CD4-positive, alpha-beta memory T cell (primary cell): Measurements from ENCODE around the gene MSI1. TPM values are rescaled to one million over a fixed set of nuclear protein-coding genes. Genes with fewer than 3 reads are reported as not detected.

Source experiments
- CTCF ChIA-PET: fragments of 350-600 bp; sonication (Branson Sonifier 250); formaldehyde crosslinking; loops from one replicate; lab custom pipeline; 2021; ENCODE audit warnings: inconsistent platforms; ENCODE audit not compliant: partially characterized antibody; lab: Charles Lee
- POLR2A ChIA-PET: fragments of 350-600 bp; sonication (Branson Sonifier 250); formaldehyde crosslinking; loops from one replicate; lab custom pipeline; 2021; ENCODE audit not compliant: partially characterized antibody; lab: Charles Lee
- DNase-seq, 5 donors: peaks; one replicate each; pipeline versions ENCODE4 v3.0.0 to v3.0.0-alpha.2; 2020 to 2022; ENCODE audit warnings: mixed read lengths in 1 of 5
- H3K27ac ChIP-seq: one replicate; pipeline ENCODE4 v1.7.0; 2013; ENCODE audit warnings: low read depth, low read length
- H3K27me3 ChIP-seq: 2 replicates; pipeline ENCODE4 v1.7.0; 2013; ENCODE audit warnings: mild to moderate bottlenecking, low read length, moderate library complexity; ENCODE audit not compliant: insufficient read depth
- H3K36me3 ChIP-seq: 2 replicates; pipeline ENCODE4 v1.7.0; 2013; ENCODE audit warnings: mild to moderate bottlenecking, low read length, moderate library complexity; ENCODE audit not compliant: insufficient read depth
- H3K4me1 ChIP-seq: 2 replicates; pipeline ENCODE4 v1.7.0; 2013; ENCODE audit warnings: mild to moderate bottlenecking, low read length, moderate library complexity; ENCODE audit not compliant: insufficient read depth
- H3K4me3 ChIP-seq, 2 donors: one replicate each; pipeline ENCODE4 v1.7.0; 2013; ENCODE audit warnings: low read length in 2 of 2, mild to moderate bottlenecking in 1 of 2
- H3K9me3 ChIP-seq, 2 donors: one replicate each; pipeline ENCODE4 v1.7.0; 2013; ENCODE audit warnings: low read length in 2 of 2, control low read depth in 1 of 2; ENCODE audit not compliant: control insufficient read depth in 1 of 2
- H3K27ac Mint-ChIP-seq, 7 donors: one replicate each; pipeline ENCODE4 v1.8.0; 2020 to 2021; ENCODE audit warnings: mixed read lengths in 7 of 7, mild to moderate bottlenecking in 6 of 7, inconsistent platforms in 3 of 7, moderate library complexity in 3 of 7
- H3K27me3 Mint-ChIP-seq, 2 donors: one replicate each; pipeline ENCODE4 v1.8.0; 2020 to 2021; ENCODE audit warnings: mixed read lengths in 2 of 2
- H3K36me3 Mint-ChIP-seq, 2 donors: one replicate each; pipeline ENCODE4 v1.8.0; 2020 to 2021; ENCODE audit warnings: mixed read lengths in 2 of 2, inconsistent platforms in 1 of 2, mild to moderate bottlenecking in 1 of 2
- H3K4me1 Mint-ChIP-seq, 4 donors: one replicate each; pipeline ENCODE4 v1.8.0; 2020 to 2021; ENCODE audit warnings: mixed read lengths in 4 of 4, mild to moderate bottlenecking in 1 of 4
- H3K4me3 Mint-ChIP-seq, 8 donors: one replicate each; pipeline ENCODE4 v1.8.0; 2020 to 2021; ENCODE audit warnings: mixed read lengths in 8 of 8, mild to moderate bottlenecking in 7 of 8, moderate library complexity in 6 of 8, inconsistent platforms in 3 of 8
- H3K9me3 Mint-ChIP-seq, 8 donors: one replicate each; pipeline ENCODE4 v1.8.0; 2020 to 2021; ENCODE audit warnings: mixed read lengths in 8 of 8, mild to moderate bottlenecking in 5 of 8, inconsistent platforms in 3 of 8, moderate library complexity in 1 of 8
- intact Hi-C: fragments of 100-400 bp; cut with micrococcal nuclease; formaldehyde crosslinking; loops from one replicate; pipeline ENCODE4 v1.15.1; 2023
- polyA plus RNA-seq, 2 donors: library from polyadenylated mRNA; unstranded; fragments of 300-500 nt; fragmentation: Illumina TruSeq; gene quantifications; one replicate each; pipeline ENCODE4 v1.2.3, GENCODE V29; 2021
- total RNA-seq, 2 experiments: library from RNA; stranded (reverse); gene quantifications; one replicate each; pipeline ENCODE4 v1.2.3, GENCODE V29; 2021

MSI1 gene
- total and polyA plus RNA-seq, 4 experiments from 2014 or later: not detected

- Mint-ChIP-seq H3K4me1 (peaks cover 0 to 1% (median 0%) of the 10 kb centered on the region in 4 donors), H3K9me3 (no peaks in the 10 kb centered on the region), H3K27ac (peak overlapping the region in 1 of 7 donors; percentile 57), H3K27me3 (peaks cover 9 to 30% of the 10 kb centered on the region in 2 donors), H3K36me3 (no peaks in the 10 kb centered on the region), H3K4me3 (no peak overlapping the region)
- H3K36me3 ChIP-seq: no peaks in the 10 kb centered on the region
- DNase-seq: peak; percentile 59 to 66 (median 63)
- POLR2A ChIA-PET: interaction anchor here (1.1 kb wide), 1 partner anchor 74 kb away, joined by 3 read pairs; no protein-coding TSS in a partner anchor
- H3K4me1 ChIP-seq: no peaks in the 10 kb centered on the region
- H3K27ac ChIP-seq: no peak overlapping the region
- H3K9me3 ChIP-seq: no peaks in the 10 kb centered on the region
- CTCF ChIA-PET: interaction anchor here (0.6 to 2.2 kb wide), 15 partner anchors 8 to 293 kb away, joined by 3 to 9 read pairs (median 3); partner anchors contain the start of gene DYNLL1
- intact Hi-C loops: loop anchor here (1.0 to 2.0 kb wide), 5 partner anchors 32 to 293 kb away; partner anchors contain the start of gene DYNLL1
- H3K27me3 ChIP-seq: no peaks in the 10 kb centered on the region
- H3K4me3 ChIP-seq: no peak overlapping the region
Measured at GRCh38 chr12:120356567-120357030, 12.4 kb downstream of the MSI1 start.

- POLR2A ChIA-PET: no interaction called here
- Mint-ChIP-seq H3K27me3 (peaks cover 8 to 14% of the 10 kb centered on the region in 2 donors), H3K27ac (no peak overlapping the region), H3K9me3 (no peaks in the 10 kb centered on the region), H3K36me3 (no peaks in the 10 kb centered on the region), H3K4me3 (no peak overlapping the region), H3K4me1 (peaks cover 0 to 1% (median 0%) of the 10 kb centered on the region in 4 donors)
- Histone ChIP-seq H3K27ac (no peak overlapping the region), H3K36me3 (no peaks in the 10 kb centered on the region), H3K9me3 (no peaks in the 10 kb centered on the region), H3K27me3 (no peaks in the 10 kb centered on the region), H3K4me3 (no peak overlapping the region), H3K4me1 (no peaks in the 10 kb centered on the region)
- CTCF ChIA-PET: interaction anchor here (1.1 to 2.2 kb wide), 4 partner anchors 13 to 126 kb away, joined by 3 to 14 read pairs (median 6); no protein-coding TSS in a partner anchor
- no peak for DNase-seq
- intact Hi-C loops: no loop called here
Measured at GRCh38 chr12:120353556-120354317, 15.2 kb downstream of the MSI1 start.

- ChIA-PET POLR2A (no interaction called here), CTCF (interaction anchor here (1.1 to 1.9 kb wide), 3 partner anchors 13 to 125 kb away, joined by 3 to 9 read pairs (median 4); no protein-coding TSS in a partner anchor)
- Histone ChIP-seq H3K27ac (no peak overlapping the region), H3K27me3 (no peaks in the 10 kb centered on the region), H3K9me3 (no peaks in the 10 kb centered on the region), H3K36me3 (no peaks in the 10 kb centered on the region), H3K4me1 (no peaks in the 10 kb centered on the region), H3K4me3 (no peak overlapping the region)
- H3K4me1 Mint-ChIP-seq: peaks cover 0 to 1% (median 0%) of the 10 kb centered on the region in 4 donors
- intact Hi-C loops: no loop called here
- peaks cover 8 to 12% of the 10 kb centered on the region in 2 donors for H3K27me3 Mint-ChIP-seq
- H3K27ac Mint-ChIP-seq: no peak overlapping the region
- no peaks in the 10 kb centered on the region for H3K9me3 Mint-ChIP-seq
- no peaks in the 10 kb centered on the region for H3K36me3 Mint-ChIP-seq
- no peak for DNase-seq
- H3K4me3 Mint-ChIP-seq: no peak overlapping the region
Measured at GRCh38 chr12:120353136-120353535, 15.8 kb downstream of the MSI1 start.

- intact Hi-C loops: no loop called here
- H3K36me3 Mint-ChIP-seq: no peaks in the 10 kb centered on the region
- POLR2A ChIA-PET: no interaction called here
Measured at GRCh38 chr12:120352117-120352516, 16.8 kb downstream of the MSI1 start.

GRCh38 chr12:120350576-120351350 is 18.2 kb downstream of the MSI1 start:
- Histone ChIP-seq H3K36me3 (no peaks in the 10 kb centered on the region), H3K9me3 (no peaks in the 10 kb centered on the region), H3K4me1 (no peaks in the 10 kb centered on the region), H3K27ac (no peak overlapping the region), H3K27me3 (no peaks in the 10 kb centered on the region), H3K4me3 (no peak overlapping the region)
- Mint-ChIP-seq H3K9me3 (no peaks in the 10 kb centered on the region), H3K4me1 (no peaks in the 10 kb centered on the region), H3K27me3 (peaks cover 4 to 10% of the 10 kb centered on the region in 2 donors), H3K4me3 (no peak overlapping the region), H3K36me3 (no peaks in the 10 kb centered on the region), H3K27ac (no peak overlapping the region)
- ChIA-PET POLR2A (no interaction called here), CTCF (no interaction called here)
- no peak for DNase-seq
- intact Hi-C loops: no loop called here

More at GRCh38 chr12:120352117-120352516, 16.8 kb downstream of the MSI1 start:
- no peaks in the 10 kb centered on the region for H3K9me3 Mint-ChIP-seq
- Histone ChIP-seq H3K4me1 (no peaks in the 10 kb centered on the region), H3K9me3 (no peaks in the 10 kb centered on the region), H3K36me3 (no peaks in the 10 kb centered on the region), H3K4me3 (no peak overlapping the region), H3K27me3 (no peaks in the 10 kb centered on the region), H3K27ac (no peak overlapping the region)
- no peak for DNase-seq
- H3K27ac Mint-ChIP-seq: no peak overlapping the region
- H3K4me1 Mint-ChIP-seq: peaks cover 0 to 1% (median 0%) of the 10 kb centered on the region in 4 donors
- CTCF ChIA-PET: no interaction called here
- no peak overlapping the region for H3K4me3 Mint-ChIP-seq
- peaks cover 7 to 8% of the 10 kb centered on the region in 2 donors for H3K27me3 Mint-ChIP-seq

DNA sequence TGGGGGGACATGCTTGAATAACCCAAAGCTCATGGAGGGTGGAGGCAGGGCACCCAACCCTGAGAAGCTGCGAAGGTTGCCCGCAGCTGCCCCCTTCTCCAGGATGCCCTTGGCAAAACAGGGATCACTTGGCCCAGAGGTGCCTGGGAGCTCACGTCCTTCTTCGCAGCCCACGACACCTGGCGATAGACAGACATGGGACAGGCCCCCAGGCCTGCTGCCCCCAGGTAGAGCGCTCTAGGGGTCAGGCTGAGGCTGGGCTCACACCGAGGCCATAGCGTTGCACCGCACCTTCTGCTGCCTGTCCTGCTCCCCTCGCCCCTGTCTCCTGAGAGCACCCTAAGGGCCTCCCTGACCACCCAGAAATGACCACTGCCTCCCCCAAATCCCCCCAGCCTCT is 21.2 kb downstream of the MSI1 start:
- Mint-ChIP-seq H3K4me1 (no peaks in the 10 kb centered on the region), H3K4me3 (no peak overlapping the region), H3K27ac (no peak overlapping the region), H3K27me3 (peaks cover 6 to 9% of the 10 kb centered on the region in 2 donors), H3K36me3 (no peaks in the 10 kb centered on the region), H3K9me3 (no peaks in the 10 kb centered on the region)
- intact Hi-C loops: no loop called here
- no peaks in the 10 kb centered on the region for H3K9me3 ChIP-seq
- no peak overlapping the region for H3K27ac ChIP-seq
- ChIA-PET CTCF (interaction anchor here (1.3 kb wide), 1 partner anchor 13 kb away, joined by 3 read pairs; no protein-coding TSS in a partner anchor), POLR2A (no interaction called here)
- H3K36me3 ChIP-seq: no peaks in the 10 kb centered on the region
- no peak overlapping the region for H3K4me3 ChIP-seq
- no peaks in the 10 kb centered on the region for H3K27me3 ChIP-seq
- DNase-seq: no peak
- no peaks in the 10 kb centered on the region for H3K4me1 ChIP-seq

DNA sequence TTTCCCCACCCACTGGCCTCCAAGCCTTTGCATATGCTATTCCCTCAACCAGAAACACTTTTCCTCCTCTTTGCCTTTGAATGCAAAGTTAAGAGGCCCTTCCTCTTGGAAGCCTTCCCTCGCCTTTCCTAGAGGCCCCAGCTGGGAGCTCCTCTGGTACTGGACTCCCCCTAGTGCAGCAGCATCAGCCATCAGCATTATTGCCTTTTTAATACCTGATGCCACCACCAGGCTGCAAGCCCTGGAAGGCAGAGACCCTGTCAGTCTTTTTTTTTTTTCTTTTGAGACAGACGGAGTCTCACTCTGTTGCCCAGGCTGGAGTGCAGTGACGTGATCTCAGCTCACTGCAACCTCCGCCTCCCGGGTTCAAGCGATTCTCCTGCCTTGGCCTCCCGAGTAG is 22.3 kb downstream of the MSI1 start:
- Histone ChIP-seq H3K9me3 (no peaks in the 10 kb centered on the region), H3K4me1 (no peaks in the 10 kb centered on the region), H3K27ac (no peak overlapping the region), H3K27me3 (no peaks in the 10 kb centered on the region), H3K4me3 (no peak overlapping the region), H3K36me3 (no peaks in the 10 kb centered on the region)
- Mint-ChIP-seq H3K27me3 (peaks cover 4 to 9% of the 10 kb centered on the region in 2 donors), H3K4me3 (no peak overlapping the region), H3K9me3 (no peaks in the 10 kb centered on the region), H3K4me1 (no peaks in the 10 kb centered on the region), H3K27ac (no peak overlapping the region), H3K36me3 (no peaks in the 10 kb centered on the region)
- no peak for DNase-seq
- intact Hi-C loops: no loop called here
- ChIA-PET CTCF (no interaction called here), POLR2A (no interaction called here)
